Measurements from ENCODE around the gene SCIN. TPM values are rescaled to one million over a fixed set of nuclear protein-coding genes. Genes with fewer than 3 reads are reported as not detected.

Gene SCIN
- total and polyA plus RNA-seq, 11 donors, result 0.01 to 1.7 (median 0.87) TPM; not detected in 5

DNA sequence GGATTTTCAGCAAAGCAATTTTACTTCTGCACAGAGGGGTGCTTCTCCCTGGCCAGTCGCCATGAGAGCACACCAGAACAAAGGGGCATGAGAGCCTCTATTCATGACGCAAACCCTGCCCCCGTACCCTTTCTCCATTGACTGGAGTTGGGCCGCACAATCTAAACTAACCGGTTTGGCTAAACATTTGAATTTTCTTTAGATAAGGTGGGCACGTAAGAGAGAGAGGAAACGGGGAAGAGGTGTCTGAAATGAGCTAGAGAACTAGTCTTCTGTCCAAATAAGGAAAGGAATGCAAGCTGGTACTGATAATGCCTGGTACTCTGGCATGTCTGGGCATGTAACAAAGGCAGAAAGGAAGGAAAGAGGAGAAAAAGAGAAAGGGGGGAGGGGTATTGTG lies 13.2 kb upstream of the SCIN start:
- no peak overlapping the region for H3K4me3 ChIP-seq
- no peak for DNase-seq
- no peaks in the 10 kb centered on the region for H3K27me3 ChIP-seq
- ATAC-seq, result no peak
- H3K27ac ChIP-seq, result no peak overlapping the region
- WGBS, 4 donors, result 69 to 75% (median 72%) methylated on average over 7 of the region's 7 CpGs
- H3K9me3 ChIP-seq, result peaks cover 0 to 3% (median 0%) of the 10 kb centered on the region in 12 donors
- intact Hi-C loops (cut with DNase I), result no loop called here
- no peaks in the 10 kb centered on the region for H3K4me1 ChIP-seq
- H3K36me3 ChIP-seq, result no peaks in the 10 kb centered on the region
- TF ChIP-seq POLR2A (IDR thresholded peaks at IDR 0.05), result no peak
- TF ChIP-seq, protein P1, sequence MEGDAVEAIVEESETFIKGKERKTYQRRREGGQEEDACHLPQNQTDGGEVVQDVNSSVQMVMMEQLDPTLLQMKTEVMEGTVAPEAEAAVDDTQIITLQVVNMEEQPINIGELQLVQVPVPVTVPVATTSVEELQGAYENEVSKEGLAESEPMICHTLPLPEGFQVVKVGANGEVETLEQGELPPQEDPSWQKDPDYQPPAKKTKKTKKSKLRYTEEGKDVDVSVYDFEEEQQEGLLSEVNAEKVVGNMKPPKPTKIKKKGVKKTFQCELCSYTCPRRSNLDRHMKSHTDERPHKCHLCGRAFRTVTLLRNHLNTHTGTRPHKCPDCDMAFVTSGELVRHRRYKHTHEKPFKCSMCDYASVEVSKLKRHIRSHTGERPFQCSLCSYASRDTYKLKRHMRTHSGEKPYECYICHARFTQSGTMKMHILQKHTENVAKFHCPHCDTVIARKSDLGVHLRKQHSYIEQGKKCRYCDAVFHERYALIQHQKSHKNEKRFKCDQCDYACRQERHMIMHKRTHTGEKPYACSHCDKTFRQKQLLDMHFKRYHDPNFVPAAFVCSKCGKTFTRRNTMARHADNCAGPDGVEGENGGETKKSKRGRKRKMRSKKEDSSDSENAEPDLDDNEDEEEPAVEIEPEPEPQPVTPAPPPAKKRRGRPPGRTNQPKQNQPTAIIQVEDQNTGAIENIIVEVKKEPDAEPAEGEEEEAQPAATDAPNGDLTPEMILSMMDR (IDR thresholded peaks at IDR 0.05), result no peak

DNA sequence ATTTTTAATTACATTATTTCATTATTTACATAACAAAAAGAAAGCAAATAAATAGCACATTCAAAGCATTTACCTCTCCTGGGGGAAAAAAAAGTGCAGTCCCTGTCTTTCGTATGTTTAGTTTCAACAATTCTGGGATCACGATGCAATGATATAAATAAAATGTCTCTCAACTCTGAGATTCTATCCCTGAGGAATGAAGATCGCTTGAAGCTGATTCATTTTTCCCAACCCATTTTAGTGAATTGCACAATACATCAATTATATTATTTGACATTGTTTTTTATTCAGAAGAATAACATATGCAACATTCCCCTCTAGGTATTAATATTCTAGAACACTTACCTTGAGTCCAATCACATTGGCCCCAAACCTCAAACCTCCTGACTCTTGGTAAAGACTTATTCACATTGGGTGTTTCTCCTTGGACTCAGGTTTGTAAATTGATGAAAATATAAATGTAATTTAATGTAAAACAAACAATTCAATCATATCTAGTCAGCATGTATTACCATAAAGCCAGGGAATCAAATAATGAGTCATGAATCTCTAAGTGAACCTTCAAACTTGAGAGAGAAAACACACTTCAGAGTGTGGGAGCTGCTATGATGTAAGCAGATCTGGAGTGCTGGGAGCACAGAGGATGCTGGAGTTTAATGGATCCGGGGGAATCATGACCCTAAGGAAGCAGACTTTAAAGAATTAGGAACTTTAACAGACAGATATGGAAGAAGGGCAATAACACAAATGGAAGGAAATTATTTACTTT lies 5.3 kb upstream of the SCIN start:
- H3K27ac ChIP-seq, result no peak overlapping the region
- 80 to 84% (median 81%) methylated on average over 4 of the region's 4 CpGs for WGBS, 4 donors
- intact Hi-C loops (cut with DNase I), result no loop called here
- H3K4me1 ChIP-seq, result peaks cover 0 to 13% (median 4%) of the 10 kb centered on the region in 12 donors
- no peak for ATAC-seq
- H3K36me3 ChIP-seq, result no peaks in the 10 kb centered on the region
- H3K4me3 ChIP-seq, result no peak overlapping the region
- peaks cover 0 to 23% (median 8%) of the 10 kb centered on the region in 9 donors for H3K27me3 ChIP-seq
- H3K9me3 ChIP-seq, result no peaks in the 10 kb centered on the region
- DNase-seq, result no peak
- TF ChIP-seq POLR2A (IDR thresholded peaks at IDR 0.05), result no peak
- TF ChIP-seq, protein P1 (IDR thresholded peaks at IDR 0.05), result no peak

DNA sequence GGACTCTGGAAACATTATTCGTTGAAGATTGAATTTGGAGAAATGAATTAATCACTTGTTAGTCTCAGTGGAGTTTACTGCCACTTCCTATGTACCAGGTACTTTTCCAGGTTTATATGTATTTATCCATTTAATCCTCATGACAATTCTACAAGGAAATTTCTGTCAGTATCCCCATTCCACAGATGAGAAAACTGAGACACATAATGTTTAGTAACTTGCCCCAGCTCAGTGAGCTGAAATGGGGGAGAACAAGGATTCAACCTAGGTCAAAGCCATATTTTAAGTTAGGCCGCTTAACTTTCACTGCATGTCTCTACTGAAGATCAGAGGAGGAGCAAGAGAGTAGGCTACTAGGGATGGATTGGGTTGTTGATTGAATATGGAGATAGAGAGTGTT lies 4.6 kb upstream of the SCIN start:
- ATAC-seq, result no peak

DNA sequence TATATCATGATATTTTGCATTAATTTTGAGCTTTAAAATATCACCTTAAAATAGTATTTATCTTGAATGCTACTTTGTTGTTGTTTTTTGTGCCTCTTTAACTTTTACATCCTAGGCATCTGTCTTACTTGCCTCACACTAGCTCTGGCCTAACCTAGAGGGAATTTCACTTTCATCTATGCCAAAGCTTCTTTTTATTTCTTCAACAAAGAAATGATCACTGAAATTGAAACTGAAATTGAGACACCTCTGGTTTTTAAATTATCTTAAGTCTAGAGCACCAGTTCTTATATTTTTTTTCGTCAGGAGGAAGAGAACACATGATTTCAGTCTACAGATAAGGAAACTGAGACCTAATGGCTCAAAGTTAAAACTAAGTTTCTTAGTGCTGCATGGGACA lies 3.5 kb upstream of the SCIN start:
- no peaks in the 10 kb centered on the region for H3K36me3 ChIP-seq
- no peak for TF ChIP-seq POLR2A (IDR thresholded peaks at IDR 0.05)
- TF ChIP-seq, protein P1 (IDR thresholded peaks at IDR 0.05), result no peak
- H3K4me1 ChIP-seq, result peaks cover 0 to 22% (median 6%) of the 10 kb centered on the region in 12 donors
- WGBS, 4 donors, result 39 to 56% (median 48%) methylated on average over 1 of the region's 1 CpG
- ATAC-seq (no peak), DNase-seq (no peak)
- no peaks in the 10 kb centered on the region for H3K9me3 ChIP-seq
- H3K27ac ChIP-seq, result no peak overlapping the region
- intact Hi-C loops (cut with DNase I), result no loop called here
- H3K4me3 ChIP-seq, result no peak overlapping the region
- peaks cover 0 to 38% (median 25%) of the 10 kb centered on the region in 9 donors for H3K27me3 ChIP-seq

More for the DNA sequence above, 4.6 kb upstream of the SCIN start:
- H3K9me3 ChIP-seq, result no peaks in the 10 kb centered on the region
- intact Hi-C loops (cut with DNase I), result no loop called here
- peaks cover 0 to 20% (median 6%) of the 10 kb centered on the region in 12 donors for H3K4me1 ChIP-seq
- no peak overlapping the region for H3K27ac ChIP-seq
- 87 to 96% (median 93%) methylated on average over 2 of the region's 2 CpGs for WGBS, 4 donors
- H3K27me3 ChIP-seq, result peaks cover 0 to 30% (median 15%) of the 10 kb centered on the region in 9 donors
- DNase-seq, result no peak
- no peak overlapping the region for H3K4me3 ChIP-seq
- no peaks in the 10 kb centered on the region for H3K36me3 ChIP-seq
- TF ChIP-seq POLR2A (IDR thresholded peaks at IDR 0.05), result no peak
- TF ChIP-seq, protein P1 (IDR thresholded peaks at IDR 0.05), result no peak
